ENCODE results near the gene ZNF446. TPM values are rescaled to one million over a fixed set of nuclear protein-coding genes. Genes with fewer than 3 reads are reported as not detected.
"Not testable (repeated sequence)": the region's sequence is repeated elsewhere in the genome, so short reads cannot be mapped to it uniquely, and the experiment has no call there.

ZNF446 gene
- polyA plus RNA-seq, 3 donors, result 2.0 to 6.2 (median 2.2) TPM

DNA sequence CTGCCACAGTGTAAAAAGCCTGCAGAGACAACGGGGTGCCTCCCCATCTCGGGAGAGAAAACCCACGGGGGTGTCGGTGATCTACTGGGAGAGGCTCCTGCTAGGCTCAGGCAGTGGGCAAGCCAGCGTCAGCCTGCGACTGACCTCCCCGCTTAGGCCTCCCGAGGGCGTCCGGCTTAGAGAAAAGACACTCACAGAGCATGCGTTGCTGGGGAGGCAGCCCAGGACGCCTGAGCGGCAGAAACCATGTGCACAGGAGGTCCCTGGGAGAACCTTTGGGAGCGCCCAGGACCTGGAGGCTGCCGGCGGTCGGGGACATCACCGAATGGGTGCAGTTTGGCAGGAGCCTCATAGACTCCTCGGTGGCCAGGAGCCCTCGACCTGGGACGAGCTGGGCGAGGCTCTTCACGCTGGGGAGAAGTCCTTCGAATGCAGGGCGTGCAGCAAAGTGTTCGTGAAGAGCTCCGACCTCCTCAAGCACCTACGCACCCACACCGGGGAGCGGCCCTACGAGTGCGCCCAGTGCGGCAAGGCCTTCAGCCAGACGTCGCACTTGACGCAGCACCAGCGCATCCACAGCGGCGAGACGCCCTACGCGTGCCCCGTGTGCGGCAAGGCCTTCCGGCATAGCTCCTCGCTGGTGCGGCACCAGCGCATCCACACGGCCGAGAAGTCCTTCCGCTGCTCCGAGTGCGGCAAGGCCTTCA is 5.2 kb upstream of the ZNF446 start:
- H3K4me1 ChIP-seq (ENCODE audit: control insufficient read depth in 1 of 2, insufficient read depth in 2 of 2, low read length in 2 of 2), result peaks cover 25 to 32% of the 10 kb centered on the region in 2 donors
- H3K4me3 Mint-ChIP-seq; DNase-seq; H3K4me2 ChIP-seq (replicated peaks; ENCODE audit: extremely low read depth, low read length, poor library complexity, severe bottlenecking); H3K9me3 Mint-ChIP-seq; intact Hi-C loops (cut with micrococcal nuclease); H4K20me1 ChIP-seq (ENCODE audit: insufficient read depth, low read length); H3K4me3 ChIP-seq (replicated peaks in 1 of 3; ENCODE audit: low read depth in 2 of 3, low read length in 3 of 3); H3K27me3 Mint-ChIP-seq (ENCODE audit: low read depth in 3 of 3); H3K9ac ChIP-seq (ENCODE audit: insufficient read depth, low read length, poor library complexity, severe bottlenecking); H3K9me3 ChIP-seq (replicated peaks in 1 of 2; ENCODE audit: control insufficient read depth in 1 of 2, insufficient read depth in 1 of 2, low read length in 2 of 2); H3K27ac ChIP-seq (ENCODE audit: low read depth in 1 of 2, low read length in 2 of 2); H2AFZ ChIP-seq (ENCODE audit: insufficient read depth, low read depth, low read length, poor library complexity, severe bottlenecking); H3K27ac Mint-ChIP-seq; H3K27me3 ChIP-seq (ENCODE audit: control insufficient read depth in 2 of 2, insufficient read depth in 2 of 2, low read length in 2 of 2): not testable (repeated sequence)
- Mint-ChIP-seq H3K4me1 (peaks cover 29% of the 10 kb centered on the region), H3K36me3 (peaks cover 33 to 38% of the 10 kb centered on the region in 2 donors)
- H3K79me2 ChIP-seq (ENCODE audit: insufficient read depth, low read length), result peaks cover 15% of the 10 kb centered on the region
- over 99% methylated on average over 14 of the region's 53 CpGs for WGBS (ENCODE audit: insufficient coverage)
- H3K36me3 ChIP-seq (replicated peaks in 1 of 2; ENCODE audit: control insufficient read depth in 1 of 2, insufficient read depth in 2 of 2, low read length in 2 of 2), result peaks cover 31 to 34% of the 10 kb centered on the region in 2 donors

DNA sequence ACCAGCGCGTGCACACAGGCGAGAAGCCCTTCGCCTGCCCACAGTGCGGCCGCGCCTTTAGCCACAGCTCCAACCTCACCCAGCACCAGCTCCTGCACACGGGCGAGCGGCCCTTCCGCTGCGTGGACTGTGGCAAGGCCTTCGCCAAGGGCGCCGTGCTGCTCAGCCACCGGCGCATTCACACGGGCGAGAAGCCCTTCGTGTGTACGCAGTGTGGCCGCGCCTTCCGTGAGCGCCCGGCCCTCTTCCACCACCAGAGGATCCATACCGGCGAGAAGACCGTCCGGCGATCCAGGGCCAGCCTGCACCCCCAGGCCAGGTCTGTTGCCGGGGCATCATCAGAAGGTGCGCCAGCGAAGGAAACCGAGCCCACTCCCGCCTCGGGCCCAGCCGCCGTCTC is 4.4 kb upstream of the ZNF446 start:
- TF ChIP-seq, protein P1, sequence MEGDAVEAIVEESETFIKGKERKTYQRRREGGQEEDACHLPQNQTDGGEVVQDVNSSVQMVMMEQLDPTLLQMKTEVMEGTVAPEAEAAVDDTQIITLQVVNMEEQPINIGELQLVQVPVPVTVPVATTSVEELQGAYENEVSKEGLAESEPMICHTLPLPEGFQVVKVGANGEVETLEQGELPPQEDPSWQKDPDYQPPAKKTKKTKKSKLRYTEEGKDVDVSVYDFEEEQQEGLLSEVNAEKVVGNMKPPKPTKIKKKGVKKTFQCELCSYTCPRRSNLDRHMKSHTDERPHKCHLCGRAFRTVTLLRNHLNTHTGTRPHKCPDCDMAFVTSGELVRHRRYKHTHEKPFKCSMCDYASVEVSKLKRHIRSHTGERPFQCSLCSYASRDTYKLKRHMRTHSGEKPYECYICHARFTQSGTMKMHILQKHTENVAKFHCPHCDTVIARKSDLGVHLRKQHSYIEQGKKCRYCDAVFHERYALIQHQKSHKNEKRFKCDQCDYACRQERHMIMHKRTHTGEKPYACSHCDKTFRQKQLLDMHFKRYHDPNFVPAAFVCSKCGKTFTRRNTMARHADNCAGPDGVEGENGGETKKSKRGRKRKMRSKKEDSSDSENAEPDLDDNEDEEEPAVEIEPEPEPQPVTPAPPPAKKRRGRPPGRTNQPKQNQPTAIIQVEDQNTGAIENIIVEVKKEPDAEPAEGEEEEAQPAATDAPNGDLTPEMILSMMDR (IDR thresholded peaks at IDR 0.05), result no peak
- Histone ChIP-seq H3K9me3 (replicated peaks in 1 of 2; ENCODE audit: control insufficient read depth in 1 of 2, insufficient read depth in 1 of 2, low read length in 2 of 2) (no peaks in the 10 kb centered on the region), H3K9ac (ENCODE audit: insufficient read depth, low read length, poor library complexity, severe bottlenecking) (no peak overlapping the region), H3K4me3 (replicated peaks in 1 of 3; ENCODE audit: low read depth in 2 of 3, low read length in 3 of 3) (no peak overlapping the region), H3K27ac (ENCODE audit: low read depth in 1 of 2, low read length in 2 of 2) (no peak overlapping the region), H4K20me1 (ENCODE audit: insufficient read depth, low read length) (no peaks in the 10 kb centered on the region), H3K36me3 (replicated peaks in 1 of 2; ENCODE audit: control insufficient read depth in 1 of 2, insufficient read depth in 2 of 2, low read length in 2 of 2) (peaks cover 31 to 34% of the 10 kb centered on the region in 2 donors), H3K27me3 (ENCODE audit: control insufficient read depth in 2 of 2, insufficient read depth in 2 of 2, low read length in 2 of 2) (no peaks in the 10 kb centered on the region), H3K79me2 (ENCODE audit: insufficient read depth, low read length) (peaks cover 15% of the 10 kb centered on the region), H2AFZ (ENCODE audit: insufficient read depth, low read depth, low read length, poor library complexity, severe bottlenecking) (no peak overlapping the region), H3K4me2 (replicated peaks; ENCODE audit: extremely low read depth, low read length, poor library complexity, severe bottlenecking) (no peak overlapping the region), H3K4me1 (ENCODE audit: control insufficient read depth in 1 of 2, insufficient read depth in 2 of 2, low read length in 2 of 2) (peaks cover 25 to 33% of the 10 kb centered on the region in 2 donors)
- intact Hi-C loops (cut with micrococcal nuclease), result no loop called here
- peaks cover 0 to 3% (median 0%) of the 10 kb centered on the region in 7 donors for H3K9me3 Mint-ChIP-seq
- WGBS (ENCODE audit: insufficient coverage), result 97% methylated on average over 37 of the region's 39 CpGs
- no peak for DNase-seq
- no peak overlapping the region for H3K4me3 Mint-ChIP-seq
- H3K4me1 Mint-ChIP-seq, result peaks cover 28% of the 10 kb centered on the region
- peaks cover 33 to 38% of the 10 kb centered on the region in 2 donors for H3K36me3 Mint-ChIP-seq
- no peak overlapping the region for H3K27ac Mint-ChIP-seq
- H3K27me3 Mint-ChIP-seq (ENCODE audit: low read depth in 3 of 3), result peaks cover 0 to 3% (median 2%) of the 10 kb centered on the region in 3 donors

Data from CD14-positive monocyte (primary cell).